Suprapubic skin (tissue), 4 donors: ENCODE measurements around the gene NTNG2. TPM values are rescaled to one million over a fixed set of nuclear protein-coding genes. Genes with fewer than 3 reads are reported as not detected.

Experiments
- DNase-seq, 2 donors: peaks; one replicate each; pipeline ENCODE4 v3.0.0-alpha.2; 2019; ENCODE audit warnings: low spot score in 2 of 2
- H3K27ac ChIP-seq: fragments of 200-600 bp; sonication (generic); one replicate; pipeline ENCODE4 v1.5.1; 2019
- H3K27me3 ChIP-seq: fragments of 200-600 bp; sonication (generic); one replicate; pipeline ENCODE4 v1.5.1; 2019
- H3K36me3 ChIP-seq: fragments of 200-600 bp; sonication (generic); one replicate; pipeline ENCODE4 v1.5.1; 2019
- H3K4me1 ChIP-seq: fragments of 200-600 bp; sonication (generic); one replicate; pipeline ENCODE4 v1.5.1; 2019
- H3K4me3 ChIP-seq: fragments of 200-600 bp; sonication (generic); one replicate; pipeline ENCODE4 v1.5.1; 2019; ENCODE audit warnings: mild to moderate bottlenecking
- H3K9me3 ChIP-seq: fragments of 200-600 bp; sonication (generic); one replicate; pipeline ENCODE4 v1.5.1; 2019
- EP300 ChIP-seq: sonication (generic); formaldehyde crosslinking; IDR thresholded peaks from one replicate; pipeline ENCODE4 v1.6.1; 2017; ENCODE audit warnings: antibody characterized with exemption
- POLR2A ChIP-seq, 2 donors: fragments of 450-650 bp; IDR thresholded peaks; one replicate each; pipeline ENCODE4 v1.6.1; 2017; ENCODE audit warnings: antibody characterized with exemption in 2 of 2, mild to moderate bottlenecking in 2 of 2, moderate library complexity in 2 of 2
- POLR2AphosphoS5 ChIP-seq, 3 donors: sonication (generic); formaldehyde crosslinking; IDR thresholded peaks; one replicate each; pipeline ENCODE4 v1.6.1; 2017; ENCODE audit warnings: antibody characterized with exemption in 3 of 3
- WGBS: methylation state at CpG from one replicate; pipeline ENCODE4 v1.1.5; 2018; 5-methylcytosine and 5-hydroxymethylcytosine counted together
- total RNA-seq, 4 donors: library from RNA; depleted of rRNA; stranded (reverse); fragments of >200 nt; gene quantifications; one replicate each; pipeline ENCODE4 v1.1.0, GENCODE V29; 2016
- TF ChIP-seq, protein P1 (sequence below), 2 donors: fragments of 200-600 bp in 1 of 2; fragments of 450-650 bp in 1 of 2; sonication (generic) in 1 of 2; IDR thresholded peaks; one replicate each; pipeline ENCODE4 v1.5.1; 2016 to 2019; ENCODE audit warnings: antibody characterized with exemption in 2 of 2, mild to moderate bottlenecking in 1 of 2, moderate library complexity in 1 of 2

Gene NTNG2
- total RNA-seq, 4 donors from 2014 or later: 0.08 to 0.80 (median 0.37) TPM

GRCh38 chr9:132201780-132202703 lies 40.2 kb downstream of the NTNG2 start:
- Histone ChIP-seq H3K4me3 (no peak overlapping the region), H3K4me1 (no peaks in the 10 kb centered on the region), H3K9me3 (peaks cover 6% of the 10 kb centered on the region), H3K27me3 (peaks cover 33% of the 10 kb centered on the region), H3K36me3 (no peaks in the 10 kb centered on the region), H3K27ac (no peak overlapping the region)
- no peak for DNase-seq
- TF ChIP-seq POLR2AphosphoS5 (IDR thresholded peaks at IDR 0.05) (no peak), EP300 (no peak), POLR2A (IDR thresholded peaks at IDR 0.05) (no peak)
- TF ChIP-seq, protein P1, sequence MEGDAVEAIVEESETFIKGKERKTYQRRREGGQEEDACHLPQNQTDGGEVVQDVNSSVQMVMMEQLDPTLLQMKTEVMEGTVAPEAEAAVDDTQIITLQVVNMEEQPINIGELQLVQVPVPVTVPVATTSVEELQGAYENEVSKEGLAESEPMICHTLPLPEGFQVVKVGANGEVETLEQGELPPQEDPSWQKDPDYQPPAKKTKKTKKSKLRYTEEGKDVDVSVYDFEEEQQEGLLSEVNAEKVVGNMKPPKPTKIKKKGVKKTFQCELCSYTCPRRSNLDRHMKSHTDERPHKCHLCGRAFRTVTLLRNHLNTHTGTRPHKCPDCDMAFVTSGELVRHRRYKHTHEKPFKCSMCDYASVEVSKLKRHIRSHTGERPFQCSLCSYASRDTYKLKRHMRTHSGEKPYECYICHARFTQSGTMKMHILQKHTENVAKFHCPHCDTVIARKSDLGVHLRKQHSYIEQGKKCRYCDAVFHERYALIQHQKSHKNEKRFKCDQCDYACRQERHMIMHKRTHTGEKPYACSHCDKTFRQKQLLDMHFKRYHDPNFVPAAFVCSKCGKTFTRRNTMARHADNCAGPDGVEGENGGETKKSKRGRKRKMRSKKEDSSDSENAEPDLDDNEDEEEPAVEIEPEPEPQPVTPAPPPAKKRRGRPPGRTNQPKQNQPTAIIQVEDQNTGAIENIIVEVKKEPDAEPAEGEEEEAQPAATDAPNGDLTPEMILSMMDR (IDR thresholded peaks at IDR 0.05): no peak
- 43% methylated on average over 16 of the region's 21 CpGs for WGBS

GRCh38 chr9:132204883-132205282 lies 43.0 kb downstream of the NTNG2 start:
- Histone ChIP-seq H3K4me1 (no peaks in the 10 kb centered on the region), H3K27me3 (peaks cover 37% of the 10 kb centered on the region), H3K36me3 (no peaks in the 10 kb centered on the region), H3K9me3 (peaks cover 6% of the 10 kb centered on the region), H3K27ac (no peak overlapping the region), H3K4me3 (no peak overlapping the region)
- 93% methylated on average over 3 of the region's 3 CpGs for WGBS
- TF ChIP-seq, protein P1 (IDR thresholded peaks at IDR 0.05): no peak
- TF ChIP-seq POLR2AphosphoS5 (IDR thresholded peaks at IDR 0.05) (no peak), POLR2A (IDR thresholded peaks at IDR 0.05) (no peak), EP300 (no peak)
- no peak for DNase-seq

DNA sequence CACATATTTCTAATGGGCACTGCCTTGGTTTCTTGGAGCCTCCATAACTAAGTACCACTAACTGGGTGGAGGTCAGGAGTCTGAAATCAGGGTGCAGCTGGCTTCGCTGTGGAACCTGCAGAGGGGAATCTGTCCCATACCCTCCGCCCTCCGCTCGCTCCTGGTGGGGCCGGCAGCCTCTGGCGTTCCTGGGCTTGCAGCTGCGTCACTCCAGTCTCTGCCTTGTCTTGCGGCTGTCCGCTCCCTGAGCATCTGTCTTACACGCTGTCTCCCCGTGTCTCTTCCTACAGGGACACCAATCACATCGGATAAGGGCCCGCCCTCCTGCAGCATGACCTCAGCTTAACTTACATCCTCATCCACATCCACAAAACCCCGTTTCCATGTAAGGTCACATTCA lies 45.4 kb downstream of the NTNG2 start:
- Histone ChIP-seq H3K4me3 (no peak overlapping the region), H3K36me3 (no peaks in the 10 kb centered on the region), H3K27ac (no peak overlapping the region), H3K27me3 (peaks cover 28% of the 10 kb centered on the region), H3K4me1 (no peaks in the 10 kb centered on the region), H3K9me3 (peaks cover 6% of the 10 kb centered on the region)
- WGBS: 65% methylated on average over 14 of the region's 14 CpGs
- no peak for DNase-seq
- TF ChIP-seq EP300: no peak
- TF ChIP-seq, protein P1 (IDR thresholded peaks at IDR 0.05): no peak
- no peak for TF ChIP-seq POLR2A (IDR thresholded peaks at IDR 0.05)
- TF ChIP-seq POLR2AphosphoS5 (IDR thresholded peaks at IDR 0.05): no peak

DNA sequence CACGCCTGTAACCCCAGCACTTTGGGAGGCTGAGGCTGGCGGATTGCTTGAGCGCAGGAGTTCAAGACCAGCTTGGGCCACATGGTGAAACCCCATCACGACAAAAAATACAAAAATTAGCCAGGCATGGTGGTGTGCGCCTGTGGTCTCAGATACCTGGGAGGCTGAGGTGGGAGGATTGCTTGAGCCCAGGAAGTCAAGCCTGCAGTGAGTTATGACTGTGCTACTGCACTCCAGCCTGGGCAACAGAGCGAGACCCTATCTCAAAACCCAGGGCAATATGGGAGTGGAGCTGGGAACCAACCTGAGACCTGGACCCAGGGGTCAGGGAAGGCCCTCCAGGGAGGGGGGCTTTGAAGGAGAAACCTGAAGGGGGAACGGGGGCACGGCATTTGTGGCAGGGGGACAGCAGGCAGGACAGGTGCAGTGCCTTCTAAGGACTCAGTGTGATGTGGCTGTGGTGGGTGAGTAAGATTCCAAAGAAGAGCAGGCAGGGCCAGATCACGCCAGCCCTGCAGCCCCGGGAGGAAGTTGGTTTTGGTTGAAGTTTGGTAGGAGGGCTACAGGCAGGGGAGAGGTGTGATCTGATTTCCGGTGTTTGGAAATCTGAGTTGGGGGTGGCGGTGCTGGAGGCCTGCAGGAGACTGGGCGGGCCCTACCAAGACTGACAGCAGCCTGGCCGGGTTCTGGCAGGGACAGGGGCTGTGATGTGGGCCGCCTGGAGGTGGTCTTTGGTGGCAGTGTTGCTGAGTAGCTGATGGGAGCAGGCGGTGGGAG lies 46.2 kb downstream of the NTNG2 start:
- Histone ChIP-seq H3K27me3 (peaks cover 20% of the 10 kb centered on the region), H3K4me3 (no peak overlapping the region), H3K36me3 (no peaks in the 10 kb centered on the region), H3K4me1 (no peaks in the 10 kb centered on the region), H3K9me3 (peaks cover 6% of the 10 kb centered on the region), H3K27ac (no peak overlapping the region)
- DNase-seq: no peak
- TF ChIP-seq POLR2AphosphoS5 (IDR thresholded peaks at IDR 0.05) (no peak), POLR2A (IDR thresholded peaks at IDR 0.05) (no peak), EP300 (no peak)
- TF ChIP-seq, protein P1 (IDR thresholded peaks at IDR 0.05): no peak
- 81% methylated on average over 14 of the region's 16 CpGs for WGBS

DNA sequence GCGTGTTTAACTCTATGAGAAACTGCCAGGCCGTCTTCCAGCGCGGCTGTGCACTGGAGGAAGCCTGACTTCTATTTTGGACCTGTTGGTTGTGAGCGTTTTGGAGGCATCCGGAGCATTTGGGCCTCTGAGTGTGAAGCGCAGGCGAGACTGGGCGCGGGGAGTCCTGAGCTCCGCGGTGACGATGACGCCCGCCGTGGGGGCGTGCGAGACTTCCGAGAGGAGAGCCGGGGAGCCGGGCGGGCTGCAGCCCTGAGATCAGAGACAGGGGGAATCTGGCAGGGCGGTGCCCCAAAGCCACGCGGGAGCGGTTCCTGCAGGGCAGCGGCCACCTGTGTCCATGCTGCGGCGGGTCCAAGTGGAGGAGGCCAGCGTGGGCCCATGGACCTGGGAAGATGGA lies 47.4 kb downstream of the NTNG2 start:
- H3K4me3 ChIP-seq: no peak overlapping the region
- no peak for DNase-seq
- H3K4me1 ChIP-seq: peaks cover 5% of the 10 kb centered on the region
- no peak for TF ChIP-seq POLR2AphosphoS5 (IDR thresholded peaks at IDR 0.05)
- TF ChIP-seq POLR2A (IDR thresholded peaks at IDR 0.05): no peak
- no peak for TF ChIP-seq EP300
- no peak overlapping the region for H3K27ac ChIP-seq
- no peaks in the 10 kb centered on the region for H3K36me3 ChIP-seq
- peaks cover 6% of the 10 kb centered on the region for H3K9me3 ChIP-seq
- 90% methylated on average over 30 of the region's 30 CpGs for WGBS
- H3K27me3 ChIP-seq: peaks cover 9% of the 10 kb centered on the region
